Tibial nerve (tissue), 4 donors: ENCODE data around the gene COMT. TPM values are rescaled to one million over a fixed set of nuclear protein-coding genes. Genes with fewer than 3 reads are reported as not detected.

Experiments used
- DNase-seq, 2 donors: peaks; one replicate each; pipeline ENCODE4 v3.0.0-alpha.2; 2019; ENCODE audit warnings: low spot score in 2 of 2
- H3K27ac ChIP-seq, 4 donors: fragments of 200-600 bp; sonication (generic) in 3 of 4; one replicate each; pipeline ENCODE4 v1.5.1; 2017 to 2019; ENCODE audit warnings: mild to moderate bottlenecking in 1 of 4
- H3K27me3 ChIP-seq, 2 donors: fragments of 200-600 bp; sonication (generic) in 1 of 2; one replicate each; pipeline versions ENCODE4 v1.5.1 to v1.6.0; 2017 to 2019
- H3K36me3 ChIP-seq, 3 donors: fragments of 200-600 bp; sonication (generic); one replicate each; pipeline ENCODE4 v1.5.1; 2018 to 2019
- H3K4me1 ChIP-seq, 4 donors: fragments of 200-600 bp; sonication (generic) in 3 of 4; one replicate each; pipeline ENCODE4 v1.5.1; 2017 to 2019
- H3K4me3 ChIP-seq, 4 donors: fragments of 200-600 bp; sonication (generic) in 3 of 4; one replicate each; pipeline ENCODE4 v1.5.1; 2017 to 2019; ENCODE audit warnings: mild to moderate bottlenecking in 1 of 4, moderate library complexity in 1 of 4
- H3K9me3 ChIP-seq, 4 donors: fragments of 200-600 bp; sonication (generic) in 3 of 4; one replicate each; pipeline ENCODE4 v1.5.1; 2017 to 2019
- CTCF ChIP-seq, 5 experiments: fragments of 200-600 bp in 3 of 5; fragments of 450-650 bp in 2 of 5; sonication (generic) in 3 of 5; IDR thresholded peaks; one replicate each; pipeline ENCODE4 v1.5.1; 2016 to 2019; ENCODE audit warnings: antibody characterized with exemption in 5 of 5, mild to moderate bottlenecking in 3 of 5, moderate library complexity in 2 of 5
- EP300 ChIP-seq, 2 donors: sonication (generic); formaldehyde crosslinking; IDR thresholded peaks; one replicate each; pipeline ENCODE4 v1.6.1; 2017; ENCODE audit warnings: antibody characterized with exemption in 2 of 2, mild to moderate bottlenecking in 1 of 2
- POLR2A ChIP-seq, 2 donors: fragments of 450-650 bp; IDR thresholded peaks; one replicate each; pipeline ENCODE4 v1.6.1; 2017; ENCODE audit warnings: antibody characterized with exemption in 2 of 2, mild to moderate bottlenecking in 2 of 2, moderate library complexity in 2 of 2
- WGBS, 2 donors: methylation state at CpG; one replicate each; pipeline ENCODE4 v1.1.5; 2018; 5-methylcytosine and 5-hydroxymethylcytosine counted together
- total RNA-seq, 4 donors: library from RNA; depleted of rRNA; stranded (reverse); fragments of >200 nt; gene quantifications; one replicate each; pipeline ENCODE4 v1.1.0, GENCODE V29; 2016

COMT gene
- total RNA-seq, 4 donors from 2014 or later = 212 to 306 (median 240) TPM

- DNase-seq = no peak
- TF ChIP-seq CTCF (IDR thresholded peaks at IDR 0.05) = no peak
- TF ChIP-seq POLR2A (IDR thresholded peaks at IDR 0.05) = no peak
- TF ChIP-seq EP300 (IDR thresholded peaks at IDR 0.05) = no peak
- no peak overlapping the region for H3K4me3 ChIP-seq
- H3K27me3 ChIP-seq = no peaks in the 10 kb centered on the region
- peaks cover 0 to 5% (median 0%) of the 10 kb centered on the region in 3 donors for H3K36me3 ChIP-seq
- WGBS, 2 donors = 80 to 92% methylated on average over 7 to 9 of the region's 9 CpGs
- H3K27ac ChIP-seq = no peak overlapping the region
- peaks cover 0 to 64% (median 33%) of the 10 kb centered on the region in 4 donors for H3K4me1 ChIP-seq
- H3K9me3 ChIP-seq = no peaks in the 10 kb centered on the region
Observed at GRCh38 chr22:19957445-19957844, 15.9 kb downstream of the COMT start.

- Histone ChIP-seq H3K27ac (peak overlapping the region; percentile 35 to 80 (median 54)), H3K27me3 (no peaks in the 10 kb centered on the region), H3K4me1 (peaks cover 0 to 64% (median 32%) of the 10 kb centered on the region in 4 donors), H3K9me3 (no peaks in the 10 kb centered on the region), H3K36me3 (peaks cover 0 to 14% (median 0%) of the 10 kb centered on the region in 3 donors), H3K4me3 (peak overlapping the region in 1 of 4 donors; percentile 38)
- WGBS, 2 donors = 62 to 76% methylated on average over 19 of the region's 19 CpGs
- TF ChIP-seq EP300 (IDR thresholded peaks at IDR 0.05) = no peak
- no peak for TF ChIP-seq POLR2A (IDR thresholded peaks at IDR 0.05)
- no peak for TF ChIP-seq CTCF (IDR thresholded peaks at IDR 0.05)
- DNase-seq = peak in 1 of 2 donors; percentile 33
Observed at GRCh38 chr22:19958083-19959042, 16.8 kb downstream of the COMT start.

GRCh38 chr22:19959043-19959586 is 17.5 kb downstream of the COMT start:
- Histone ChIP-seq H3K4me1 (peaks cover 0 to 56% (median 28%) of the 10 kb centered on the region in 4 donors), H3K27ac (peak overlapping the region; percentile 35 to 80 (median 58)), H3K9me3 (no peaks in the 10 kb centered on the region), H3K36me3 (peaks cover 0 to 22% (median 0%) of the 10 kb centered on the region in 3 donors), H3K27me3 (no peaks in the 10 kb centered on the region), H3K4me3 (peak overlapping the region in 2 of 4 donors; percentile 36 to 38)
- WGBS, 2 donors = 32 to 35% methylated on average over 17 to 23 of the region's 30 CpGs
- DNase-seq = peak; percentile 59 to 76
- TF ChIP-seq CTCF (IDR thresholded peaks at IDR 0.05) (no peak), EP300 (IDR thresholded peaks at IDR 0.05) (peak in 1 of 2 donors; percentile 15), POLR2A (IDR thresholded peaks at IDR 0.05) (no peak)

- 24 to 25% methylated on average over 7 to 12 of the region's 13 CpGs for WGBS, 2 donors
- TF ChIP-seq CTCF (IDR thresholded peaks at IDR 0.05) (no peak), POLR2A (IDR thresholded peaks at IDR 0.05) (no peak), EP300 (IDR thresholded peaks at IDR 0.05) (no peak)
- Histone ChIP-seq H3K4me1 (peaks cover 0 to 54% (median 28%) of the 10 kb centered on the region in 4 donors), H3K4me3 (peak overlapping the region in 2 of 4 donors; percentile 36 to 38), H3K27ac (peak overlapping the region; percentile 35 to 80 (median 58)), H3K27me3 (no peaks in the 10 kb centered on the region), H3K36me3 (peaks cover 0 to 29% (median 0%) of the 10 kb centered on the region in 3 donors), H3K9me3 (no peaks in the 10 kb centered on the region)
- DNase-seq = no peak
Observed at GRCh38 chr22:19959587-19960490, 18.3 kb downstream of the COMT start.
